ENCODE data around the gene AIFM2.
"Not testable (repeated sequence)": the region's sequence is repeated elsewhere in the genome, so short reads cannot be mapped to it uniquely, and the experiment has no call there.

The AIFM2 gene

GRCh38 chr10:70162892-70163201 is 30.2 kb upstream of the AIFM2 start:
- Histone ChIP-seq H3K9ac (no peak overlapping the region), H3K79me2 (ENCODE audit: insufficient read depth, low read depth) (peaks cover 61% of the 10 kb centered on the region), H3K27me3 (ENCODE audit: insufficient read depth, low read depth) (no peaks in the 10 kb centered on the region), H3K4me2 (peak overlapping the region; percentile 2; the same call in 1 of the 2 replicates), H3K27ac (no peak overlapping the region), H3K4me1 (ENCODE audit: low read depth, poor library complexity, severe bottlenecking) (peaks cover 42% of the 10 kb centered on the region), H3K4me3 (IDR thresholded peaks at IDR 0.05; ENCODE audit: insufficient read depth, low read depth, low read length) (no peak overlapping the region), H2AFZ (ENCODE audit: low read depth) (no peak overlapping the region), H4K20me1 (ENCODE audit: insufficient read depth) (peaks cover 17% of the 10 kb centered on the region), H3K36me3 (ENCODE audit: insufficient read depth) (peaks cover 5% of the 10 kb centered on the region; the same call in 1 of the 2 replicates)
- TF ChIP-seq CTCF (conservative IDR thresholded peaks at IDR 0.05; ENCODE audit: low read depth, low read length), result no peak

DNA sequence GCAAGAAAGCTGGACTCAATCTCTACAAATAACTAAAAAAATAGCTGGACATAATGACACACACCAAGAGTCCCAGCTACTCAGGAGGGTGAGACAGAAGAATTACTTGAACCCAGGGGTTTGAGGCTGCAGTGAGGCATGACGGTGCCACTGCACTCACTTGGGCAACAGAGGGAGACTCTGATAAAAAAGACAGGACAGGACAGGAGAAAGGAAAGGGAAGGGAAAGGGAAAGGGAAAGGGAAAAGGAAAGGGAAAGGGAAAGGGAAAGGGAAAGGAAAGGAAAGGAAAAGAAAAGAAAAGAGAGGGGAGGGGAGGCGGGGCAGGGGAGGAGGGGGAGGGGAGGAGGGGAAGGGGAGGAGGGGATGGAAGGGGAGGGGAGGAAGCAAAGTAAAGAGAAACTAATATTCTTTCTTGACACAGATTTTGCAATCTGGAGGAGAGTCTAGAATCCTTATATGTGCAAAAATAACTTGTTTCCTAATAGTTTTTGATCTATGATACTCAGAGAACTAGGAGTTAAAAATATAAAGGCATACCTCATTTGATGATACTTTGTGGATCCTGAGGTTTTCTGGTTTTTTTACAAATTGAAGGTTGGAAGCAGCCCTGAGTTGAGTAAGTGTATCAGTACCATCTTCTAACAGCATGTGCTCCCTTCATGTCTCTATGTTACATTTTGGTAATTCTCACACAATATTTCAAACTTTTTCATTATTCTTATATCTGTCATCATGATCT is 29.7 kb upstream of the AIFM2 start:
- Histone ChIP-seq H3K36me3 (ENCODE audit: insufficient read depth) (peaks cover 5% of the 10 kb centered on the region; the same call in 1 of the 2 replicates), H3K9ac (no peak overlapping the region), H3K4me2 (peak overlapping the region; percentile 2; the same call in 1 of the 2 replicates), H3K27ac (no peak overlapping the region), H2AFZ (ENCODE audit: low read depth) (no peak overlapping the region), H3K4me3 (IDR thresholded peaks at IDR 0.05; ENCODE audit: insufficient read depth, low read depth, low read length) (no peak overlapping the region), H3K4me1 (ENCODE audit: low read depth, poor library complexity, severe bottlenecking) (peaks cover 37% of the 10 kb centered on the region), H3K79me2 (ENCODE audit: insufficient read depth, low read depth) (peaks cover 56% of the 10 kb centered on the region), H3K27me3 (ENCODE audit: insufficient read depth, low read depth) (no peaks in the 10 kb centered on the region), H4K20me1 (ENCODE audit: insufficient read depth) (peaks cover 17% of the 10 kb centered on the region)
- no peak for TF ChIP-seq CTCF (conservative IDR thresholded peaks at IDR 0.05; ENCODE audit: low read depth, low read length)

DNA sequence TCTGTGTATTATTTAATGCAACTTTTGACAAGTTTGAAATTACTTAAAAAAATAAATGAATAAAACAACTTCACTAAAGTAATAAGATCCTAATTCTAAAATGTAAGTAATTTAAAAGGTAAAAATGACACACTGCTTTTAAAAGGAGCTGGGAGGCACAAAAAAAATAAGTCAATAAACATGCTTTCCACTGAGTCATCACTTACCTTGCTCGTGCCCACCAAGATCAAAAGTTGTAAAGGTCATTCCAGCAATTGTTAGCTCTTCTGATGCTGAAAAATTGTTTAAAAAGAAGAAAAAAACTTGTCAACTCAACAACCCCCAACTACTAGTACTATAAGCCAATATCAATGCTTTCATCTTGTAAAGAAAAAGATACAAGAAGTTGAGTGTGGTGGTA is 28.2 kb upstream of the AIFM2 start:
- TF ChIP-seq CTCF (conservative IDR thresholded peaks at IDR 0.05; ENCODE audit: low read depth, low read length), result no peak
- Histone ChIP-seq H2AFZ (ENCODE audit: low read depth) (no peak overlapping the region), H4K20me1 (ENCODE audit: insufficient read depth) (peaks cover 11% of the 10 kb centered on the region; the same call in 1 of the 2 replicates), H3K27me3 (ENCODE audit: insufficient read depth, low read depth) (no peaks in the 10 kb centered on the region), H3K36me3 (ENCODE audit: insufficient read depth) (peaks cover 17% of the 10 kb centered on the region; the same call in 1 of the 2 replicates), H3K4me2 (no peak overlapping the region), H3K4me1 (ENCODE audit: low read depth, poor library complexity, severe bottlenecking) (peaks cover 34% of the 10 kb centered on the region), H3K9ac (no peak overlapping the region), H3K79me2 (ENCODE audit: insufficient read depth, low read depth) (peaks cover 40% of the 10 kb centered on the region), H3K27ac (no peak overlapping the region), H3K4me3 (IDR thresholded peaks at IDR 0.05; ENCODE audit: insufficient read depth, low read depth, low read length) (no peak overlapping the region)

DNA sequence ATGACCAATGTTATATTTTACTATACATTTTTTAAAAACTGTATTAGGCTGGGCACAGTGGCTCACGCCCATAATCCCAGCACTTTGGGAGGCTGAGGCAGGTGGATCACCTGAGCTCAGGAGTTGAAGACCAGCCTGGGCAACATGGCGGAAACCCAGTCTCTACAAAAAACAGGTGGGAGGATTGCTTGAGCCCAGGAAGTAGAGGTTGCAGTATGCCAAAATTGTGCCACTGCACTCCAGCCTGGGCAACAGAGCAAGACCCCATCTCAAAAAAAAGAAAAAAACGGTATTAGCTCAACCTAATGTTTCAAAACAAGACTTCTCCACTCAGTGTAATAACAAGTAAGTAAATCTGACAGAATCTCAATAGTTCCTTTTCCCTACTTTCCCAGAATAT is 26.7 kb upstream of the AIFM2 start:
- Histone ChIP-seq H3K4me1 (ENCODE audit: low read depth, poor library complexity, severe bottlenecking) (peaks cover 25% of the 10 kb centered on the region), H3K36me3 (ENCODE audit: insufficient read depth) (peaks cover 17% of the 10 kb centered on the region; the same call in 1 of the 2 replicates), H3K79me2 (ENCODE audit: insufficient read depth, low read depth) (peaks cover 28% of the 10 kb centered on the region)
- not testable (repeated sequence) for H3K9ac ChIP-seq; H3K4me3 ChIP-seq (IDR thresholded peaks at IDR 0.05; ENCODE audit: insufficient read depth, low read depth, low read length); H4K20me1 ChIP-seq (ENCODE audit: insufficient read depth); H2AFZ ChIP-seq (ENCODE audit: low read depth); H3K27ac ChIP-seq; H3K27me3 ChIP-seq (ENCODE audit: insufficient read depth, low read depth); H3K4me2 ChIP-seq

- TF ChIP-seq CTCF (conservative IDR thresholded peaks at IDR 0.05; ENCODE audit: low read depth, low read length), result no peak
- Histone ChIP-seq H3K4me1 (ENCODE audit: low read depth, poor library complexity, severe bottlenecking) (peaks cover 12% of the 10 kb centered on the region), H3K79me2 (ENCODE audit: insufficient read depth, low read depth) (peaks cover 18% of the 10 kb centered on the region; the same call in 1 of the 2 replicates), H3K36me3 (ENCODE audit: insufficient read depth) (peaks cover 17% of the 10 kb centered on the region; the same call in 1 of the 2 replicates), H3K4me3 (IDR thresholded peaks at IDR 0.05; ENCODE audit: insufficient read depth, low read depth, low read length) (no peak overlapping the region), H3K4me2 (no peak overlapping the region), H3K9ac (no peak overlapping the region), H2AFZ (ENCODE audit: low read depth) (no peak overlapping the region), H3K27me3 (ENCODE audit: insufficient read depth, low read depth) (no peaks in the 10 kb centered on the region), H3K27ac (no peak overlapping the region), H4K20me1 (ENCODE audit: insufficient read depth) (peaks cover 9% of the 10 kb centered on the region; the same call in 1 of the 2 replicates)
Observed at GRCh38 chr10:70158113-70158512, 25.5 kb upstream of the AIFM2 start.
